GM18526 (cell line): ENCODE data around the gene ITIH5.

Experiments
- POLR2A ChIP-seq: IDR thresholded peaks from 3 replicates; pipeline ENCODE4 v1.6.1; 2011; ENCODE audit not compliant: insufficient read length; ENCODE audit errors: extremely low read depth

ITIH5 gene

DNA sequence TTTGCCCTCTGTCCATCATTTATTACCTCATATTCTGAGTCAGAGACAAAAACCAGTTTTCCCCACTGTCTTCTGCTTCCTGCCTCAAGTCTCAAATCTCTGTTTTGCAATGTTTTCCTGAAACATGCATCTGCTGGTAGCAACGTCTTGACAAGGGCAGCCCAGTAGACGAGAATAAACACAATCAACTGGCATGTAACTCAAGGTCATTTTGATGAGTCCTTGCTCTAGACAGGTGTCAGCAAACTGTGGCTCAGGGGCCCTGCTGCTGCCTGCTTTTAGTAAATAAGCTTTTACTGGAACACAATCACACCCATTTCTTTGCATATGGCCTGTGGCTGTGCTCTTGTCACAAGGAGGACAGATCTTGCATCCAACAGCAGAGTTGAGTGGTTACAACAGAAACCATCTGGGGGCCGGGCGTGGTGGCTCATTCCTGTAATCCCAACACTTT is 59.8 kb downstream of the ITIH5 start:
- TF ChIP-seq POLR2A, result no peak

DNA sequence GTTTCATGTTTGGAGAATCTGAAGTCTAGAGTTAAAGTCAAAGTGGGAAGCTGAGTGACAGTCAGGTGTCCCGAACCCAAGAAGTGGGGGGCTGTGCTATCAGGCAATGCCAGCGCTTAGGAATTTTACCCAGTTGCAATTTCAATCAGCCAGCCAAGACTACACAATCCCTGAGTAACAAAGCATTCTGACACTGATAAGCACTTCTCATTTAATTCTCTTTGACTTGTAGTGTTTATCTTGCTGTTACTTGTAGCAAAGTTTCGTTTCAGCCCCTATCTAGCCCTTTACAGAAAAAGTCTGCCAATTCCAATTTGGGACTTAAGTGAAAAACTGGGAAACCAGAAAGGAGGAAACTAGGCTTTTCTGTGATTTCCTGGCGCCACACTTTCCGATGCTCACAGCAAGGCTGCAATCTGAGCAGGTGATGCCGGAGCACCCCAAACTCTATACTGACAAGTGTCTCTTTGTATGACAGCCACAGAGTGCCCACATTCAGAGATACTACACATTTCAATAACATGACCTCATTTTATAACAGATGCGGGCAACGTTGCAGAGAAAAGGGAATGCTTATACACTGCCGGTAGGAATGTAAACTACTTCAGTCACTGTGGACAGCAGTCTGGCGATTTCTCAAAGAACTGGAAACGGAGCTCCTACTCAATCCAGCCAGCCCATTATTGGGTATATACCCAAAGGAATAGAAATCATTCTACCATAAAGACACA is 61.0 kb downstream of the ITIH5 start:
- no peak for TF ChIP-seq POLR2A

DNA sequence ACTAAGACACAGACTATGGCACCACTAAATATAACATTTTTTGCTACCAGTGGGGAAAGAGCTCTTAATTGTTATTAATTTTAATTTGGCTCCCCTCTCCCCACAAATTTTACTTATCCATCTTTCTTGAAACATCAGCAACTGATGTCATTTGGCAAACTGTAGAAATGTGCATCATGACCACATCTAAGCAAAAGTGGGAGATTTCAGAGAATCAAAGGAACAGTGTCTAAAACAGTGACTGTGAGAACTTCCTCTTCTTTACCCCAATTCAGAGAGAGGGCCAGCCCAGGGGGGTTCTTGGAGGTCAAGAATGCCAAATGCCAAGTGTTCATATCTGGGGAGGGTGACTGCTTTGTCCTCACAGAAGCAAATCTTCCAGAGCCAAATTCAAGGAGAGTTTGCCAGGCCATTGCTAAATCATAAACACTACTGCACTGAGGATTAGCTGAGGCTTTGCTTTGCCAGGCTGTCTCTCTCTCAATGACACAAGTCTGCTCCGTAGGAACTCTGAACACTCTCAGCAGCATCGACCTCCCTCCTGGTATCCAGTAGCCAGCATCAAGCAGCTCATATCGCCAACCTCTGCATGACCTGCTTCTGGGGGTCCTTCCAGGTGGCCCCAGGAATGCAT is 65.6 kb downstream of the ITIH5 start:
- no peak for TF ChIP-seq POLR2A

DNA sequence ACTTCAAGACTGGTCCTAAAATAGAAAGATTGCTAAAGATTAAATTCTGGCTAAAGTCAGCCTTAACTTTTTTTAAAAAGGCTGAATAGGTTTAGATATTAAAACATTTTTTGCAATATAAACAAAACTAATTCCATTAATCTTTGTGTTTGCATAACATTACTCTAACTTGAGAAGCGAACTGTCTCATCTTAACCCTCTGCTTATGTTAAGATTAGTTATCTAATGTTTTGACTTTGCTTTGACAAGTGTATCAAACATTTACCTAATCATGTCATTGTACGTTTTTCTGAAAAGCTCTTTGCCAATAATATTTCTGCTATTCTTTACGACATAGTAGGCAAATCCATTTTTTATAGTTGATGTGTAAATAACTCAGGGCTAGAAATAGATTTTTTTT is 68.0 kb downstream of the ITIH5 start:
- no peak for TF ChIP-seq POLR2A

DNA sequence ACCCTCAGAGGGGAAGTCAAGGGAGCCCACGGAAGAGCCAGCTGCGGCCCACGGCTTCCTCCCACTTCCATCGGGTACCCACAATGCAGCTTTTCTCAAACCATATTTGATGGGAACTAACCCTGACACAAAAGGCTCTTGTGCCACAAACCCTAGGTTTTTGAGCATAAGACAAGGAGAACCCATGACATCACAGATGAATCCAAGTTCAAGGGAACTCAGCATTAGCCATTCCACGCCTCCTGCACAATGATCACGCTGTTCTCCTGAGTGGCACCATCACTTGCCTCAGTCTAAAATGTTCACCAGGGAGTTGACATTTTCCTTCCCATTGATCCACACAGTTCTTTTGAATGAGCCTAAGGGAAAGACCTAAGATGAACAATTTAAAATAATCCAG is 70.4 kb downstream of the ITIH5 start:
- no peak for TF ChIP-seq POLR2A

DNA sequence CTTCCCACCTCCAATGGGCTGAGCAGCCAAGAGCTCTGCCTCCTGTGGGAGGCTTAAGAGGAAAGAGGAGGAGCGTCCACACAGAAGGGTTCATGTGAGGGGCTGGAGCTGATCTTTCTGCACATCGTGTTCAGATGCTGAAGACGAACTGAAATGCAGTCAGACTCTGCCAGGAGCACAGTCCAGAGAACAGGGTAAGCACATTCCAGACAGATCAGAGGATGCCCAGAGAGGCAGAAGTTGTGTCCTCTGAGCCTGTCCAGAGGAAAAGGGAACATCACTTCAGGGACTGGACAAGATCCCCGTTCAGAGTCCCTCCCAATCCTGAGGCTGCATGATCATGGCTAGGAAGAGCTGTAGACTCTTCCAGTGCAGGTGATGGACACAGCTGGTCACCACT is 72.9 kb downstream of the ITIH5 start:
- TF ChIP-seq POLR2A, result no peak

DNA sequence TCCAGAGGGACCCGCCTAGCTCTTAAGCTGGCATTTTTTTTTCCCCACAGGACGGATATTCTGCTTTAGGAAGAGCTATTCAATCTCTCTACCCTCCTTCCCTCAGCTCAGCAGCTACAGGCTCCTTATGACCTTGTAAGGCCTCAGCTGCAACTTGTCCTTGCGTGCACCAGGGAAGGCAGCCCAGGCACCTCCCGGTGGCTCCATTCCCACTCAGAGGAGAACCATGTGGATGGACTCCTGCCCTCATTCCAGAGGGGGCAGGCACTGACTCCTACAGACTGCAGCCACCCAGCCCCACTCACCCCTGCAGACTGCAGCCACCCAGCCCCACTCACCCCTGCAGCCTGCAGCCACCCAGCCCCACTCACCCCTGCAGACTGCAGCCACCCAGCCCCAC is 73.7 kb downstream of the ITIH5 start:
- TF ChIP-seq POLR2A, result no peak

DNA sequence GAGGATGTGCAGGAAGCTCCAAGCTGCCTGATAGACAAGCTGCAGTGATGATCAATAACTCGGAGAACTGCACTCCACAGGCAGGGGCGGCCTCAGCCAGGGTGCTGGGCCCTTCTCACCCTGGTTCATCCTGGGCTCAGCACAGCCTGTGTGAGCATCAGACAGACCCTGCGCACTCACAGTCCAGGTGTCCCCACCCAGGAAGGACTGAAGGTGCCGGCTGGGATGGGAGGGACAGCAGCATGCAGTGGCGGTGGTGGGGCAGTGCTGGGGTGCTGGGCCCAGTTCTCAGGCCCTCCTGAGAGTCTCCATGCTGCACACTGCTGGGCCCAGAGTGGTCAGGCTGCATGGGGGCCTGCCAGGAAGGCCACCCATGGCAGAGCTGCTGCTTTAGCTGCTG is 74.1 kb downstream of the ITIH5 start:
- TF ChIP-seq POLR2A, result no peak

DNA sequence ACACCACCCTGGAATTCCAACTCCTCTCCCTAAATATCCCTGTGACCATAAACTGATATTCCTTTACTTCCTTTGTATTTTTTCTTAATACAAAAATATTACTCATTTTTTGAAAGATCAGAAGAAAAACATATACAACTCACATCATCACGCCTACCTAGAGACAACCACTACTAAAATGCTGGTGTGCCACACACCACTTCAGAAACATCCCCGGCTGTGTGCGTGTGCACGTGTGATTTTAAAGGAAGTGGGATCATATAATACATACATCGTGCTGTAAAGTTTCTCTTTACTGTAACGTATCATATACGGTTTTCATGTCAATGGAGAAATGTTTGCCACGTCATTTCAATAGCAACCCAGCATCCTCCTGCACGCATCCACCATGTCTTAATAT is 76.5 kb downstream of the ITIH5 start:
- TF ChIP-seq POLR2A, result no peak

DNA sequence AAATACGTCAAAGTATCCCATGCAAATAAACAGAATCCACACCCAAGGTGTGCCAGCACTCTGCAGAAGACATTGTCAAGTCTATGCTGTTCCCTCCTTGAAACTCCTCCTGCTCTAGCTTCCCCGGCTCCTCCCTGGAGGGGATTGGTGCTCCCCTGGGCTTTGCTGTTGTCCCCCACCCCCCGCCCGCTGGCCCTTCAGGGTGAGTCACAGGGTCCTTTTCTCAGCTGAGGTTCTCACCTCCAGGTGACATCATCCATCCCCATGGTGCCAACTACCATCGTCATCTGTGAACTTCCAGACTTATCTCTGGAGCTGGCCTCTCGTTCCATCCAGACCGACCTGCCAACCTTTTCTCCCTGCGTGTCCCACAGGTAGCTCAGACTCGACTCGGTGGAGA is 77.0 kb downstream of the ITIH5 start:
- no peak for TF ChIP-seq POLR2A

DNA sequence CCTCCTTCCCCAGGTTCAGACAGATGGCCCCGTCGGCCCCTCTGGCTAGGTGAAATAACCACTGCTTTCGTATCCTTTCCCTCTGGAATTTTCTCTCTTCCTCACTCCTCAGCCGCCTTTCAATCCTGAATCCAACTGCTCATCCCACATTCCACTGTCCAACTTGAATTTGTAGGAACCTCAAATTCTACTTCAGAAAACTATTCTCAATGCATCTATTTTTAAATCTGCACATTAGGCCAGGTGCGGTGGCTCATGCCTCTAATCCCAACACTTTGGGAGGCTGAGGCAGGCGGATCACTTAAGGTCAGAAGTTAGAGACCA is 78.9 kb downstream of the ITIH5 start:
- no peak for TF ChIP-seq POLR2A

DNA sequence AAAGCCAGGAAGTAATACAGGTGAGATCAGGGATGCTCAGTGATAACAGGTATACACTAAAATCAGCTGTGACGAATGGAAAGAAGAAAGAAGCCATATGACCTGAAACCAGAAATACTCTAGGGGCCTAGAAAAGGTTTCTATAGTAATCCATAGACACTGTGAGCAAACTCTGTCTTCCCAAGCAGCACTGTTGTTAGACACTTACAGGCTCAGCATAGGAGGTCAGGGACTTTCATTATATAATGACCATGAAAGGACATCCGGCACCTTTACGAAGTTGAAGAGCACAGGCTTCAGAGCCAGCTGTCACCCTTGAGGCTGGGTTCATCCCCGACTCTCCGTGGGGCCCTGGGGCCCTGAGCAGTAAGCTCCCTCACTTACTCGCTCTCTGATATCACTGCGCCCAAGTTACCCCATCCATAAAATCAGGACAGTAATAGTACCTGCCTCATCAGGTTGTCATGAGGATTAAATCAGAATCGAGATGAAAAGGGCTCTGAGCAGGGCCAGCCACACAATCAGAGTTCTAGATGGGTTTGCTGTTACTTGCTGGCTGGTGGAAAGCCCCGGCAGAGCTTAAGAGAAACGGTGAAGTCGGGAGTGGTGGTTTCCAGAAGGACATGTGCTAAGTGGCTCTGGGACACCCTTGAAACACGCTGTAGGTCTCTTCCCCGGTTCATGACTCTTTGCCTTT is 79.5 kb downstream of the ITIH5 start:
- TF ChIP-seq POLR2A, result no peak

DNA sequence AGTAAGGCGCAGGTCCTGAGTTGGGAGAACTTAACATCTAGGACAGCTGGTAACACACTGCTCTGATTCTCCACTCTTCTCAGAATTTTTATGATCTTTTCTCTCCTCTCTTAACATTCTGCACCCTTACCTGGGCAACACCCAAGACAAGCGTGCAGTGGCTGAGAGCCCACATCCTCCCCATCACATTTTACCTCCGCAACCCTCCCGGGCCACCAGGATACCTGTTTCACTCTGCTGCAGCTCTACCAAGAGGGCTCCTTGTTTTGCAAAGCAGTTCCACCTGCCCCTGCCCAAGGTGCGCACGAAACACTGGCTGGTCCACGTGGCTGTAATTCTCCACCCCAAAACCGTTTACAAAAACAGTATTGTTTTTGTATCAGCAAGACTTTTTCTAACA is 81.5 kb downstream of the ITIH5 start:
- TF ChIP-seq POLR2A, result no peak

DNA sequence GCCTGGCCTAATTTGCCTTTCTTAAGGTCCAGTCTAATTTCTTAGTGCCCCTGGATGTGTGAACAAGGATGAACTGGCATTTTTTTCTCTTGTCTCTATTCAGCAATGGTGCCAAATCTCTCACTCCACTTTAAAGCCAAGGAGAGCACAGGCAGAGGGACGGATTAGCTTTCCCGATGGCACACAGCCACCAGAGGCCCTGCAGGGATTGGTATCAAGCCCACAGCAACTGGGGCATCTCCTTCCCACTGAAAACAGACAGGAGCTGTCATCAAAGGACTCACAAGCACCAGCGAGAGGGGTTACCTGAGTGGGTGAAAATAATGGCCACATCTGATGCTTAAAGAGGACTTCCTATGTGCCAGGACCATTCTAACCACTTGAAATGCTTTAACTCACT is 83.1 kb downstream of the ITIH5 start:
- TF ChIP-seq POLR2A, result no peak

DNA sequence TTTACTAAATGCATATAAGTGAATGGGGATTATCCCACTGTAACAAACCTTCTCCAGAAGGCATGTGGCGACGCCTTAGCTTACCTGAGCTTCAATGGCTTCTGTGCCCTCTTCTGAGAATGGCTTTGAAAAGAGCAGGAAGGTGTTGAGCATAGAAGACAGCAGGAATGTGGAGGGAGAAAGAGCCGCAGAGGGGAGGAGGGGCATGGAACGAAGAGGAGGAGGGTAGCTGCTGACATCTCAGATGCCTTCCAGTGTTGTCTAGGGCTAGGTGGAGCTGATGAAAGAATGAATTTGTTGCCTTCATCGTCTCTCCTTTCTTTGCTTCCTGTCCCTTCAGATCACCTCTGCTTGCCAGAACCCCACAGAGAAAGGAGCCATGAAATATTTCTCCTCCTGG is 86.2 kb downstream of the ITIH5 start:
- no peak for TF ChIP-seq POLR2A

DNA sequence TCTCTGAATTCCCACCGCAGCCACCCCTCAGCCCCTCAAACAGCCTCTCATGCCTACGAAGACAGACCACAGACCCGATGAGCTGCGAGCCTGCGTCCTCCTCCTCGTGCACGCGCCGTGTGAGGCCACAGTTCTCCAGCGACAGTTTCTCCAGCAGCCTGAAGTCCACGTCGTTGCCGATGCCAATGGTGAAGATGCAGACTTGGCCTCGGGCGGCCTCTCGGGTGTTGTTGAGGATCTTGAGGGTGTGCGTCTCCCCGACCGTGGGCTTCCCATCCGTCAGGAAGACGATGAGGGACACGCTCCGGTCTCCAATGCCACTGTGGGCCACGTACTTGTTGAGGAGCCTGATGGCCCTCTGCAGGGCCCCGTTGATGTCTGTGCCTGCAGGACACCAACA is 87.1 kb downstream of the ITIH5 start:
- no peak for TF ChIP-seq POLR2A
